K562 (cell line): ENCODE results near the gene PACSIN1. TPM values are rescaled to one million over a fixed set of nuclear protein-coding genes. Genes with fewer than 3 reads are reported as not detected.
A peak's percentile ranks its signal among the peaks of the same experiment; 100 is the strongest.

Experiments
- BHLHE40 ChIP-seq: IDR thresholded peaks from 2 replicates; pipeline ENCODE4 v1.6.1; 2011; ENCODE audit warnings: low read length, improper control_type of control experiment
- CBX3 ChIP-seq, 2 experiments: IDR thresholded peaks; 1 replicate in 1 of 2; 2 replicates in 1 of 2; pipeline ENCODE4 v1.6.1; 2012; ENCODE audit warnings: inconsistent platforms in 2 of 2, low read length in 2 of 2, borderline replicate concordance in 1 of 2, control low read depth in 1 of 2
- CHD1 ChIP-seq: fragments of 200-600 bp; sonication (generic); IDR thresholded peaks from one replicate; pipeline ENCODE4 v1.6.1; 2012; ENCODE audit warnings: mild to moderate bottlenecking, moderate library complexity, low read length, inconsistent platforms
- CREM ChIP-seq: IDR thresholded peaks from 2 replicates; pipeline ENCODE4 v1.6.1; 2014; ENCODE audit warnings: antibody characterized with exemption, low read depth
- DNMT1 ChIP-seq: fragments of 450-650 bp; IDR thresholded peaks from 2 replicates; pipeline ENCODE4 v1.6.1; 2016; ENCODE audit warnings: antibody characterized with exemption, mild to moderate bottlenecking
- HSF4 ChIP-seq: fragments of 250-450 bp; sonication (Bioruptor Pico); IDR thresholded peaks from 2 replicates; pipeline ENCODE4 v2.1.2; 2022; ENCODE audit warnings: mild to moderate bottlenecking, moderate library complexity, borderline replicate concordance
- MBD2 ChIP-seq: sonication (generic); IDR thresholded peaks from 2 replicates; pipeline ENCODE4 v1.6.1; 2016; ENCODE audit warnings: low read depth, borderline replicate concordance
- RUNX1 ChIP-seq: sonication (generic); IDR thresholded peaks from 2 replicates; pipeline ENCODE4 v1.6.1; 2016; ENCODE audit warnings: antibody characterized with exemption, low read depth
- SAP30 ChIP-seq: fragments of 200-600 bp; sonication (generic); IDR thresholded peaks from 2 replicates; pipeline ENCODE4 v1.6.1; 2012; ENCODE audit warnings: borderline replicate concordance, low read depth, mild to moderate bottlenecking, moderate library complexity, low read length, control low read depth, inconsistent platforms; ENCODE audit not compliant: insufficient read depth, poor library complexity, severe bottlenecking
- TRIM24 ChIP-seq, 2 experiments: fragments of 450-650 bp; IDR thresholded peaks; 2 replicates each; pipeline ENCODE4 v1.6.1; 2016
- ZNF24 ChIP-seq: fragments of 450-650 bp; IDR thresholded peaks from 2 replicates; pipeline ENCODE4 v1.6.1; 2016
- polyA plus RNA-seq, 8 experiments: library from polyadenylated mRNA; depleted of rRNA in 4 of 8; stranded (reverse) in 5 of 8; unstranded in 3 of 8; fragments of >200 nt; fragmentation: Nextera tagmentation in 2 of 8; fragmentation: Illumina TruSeq in 1 of 8; extraction: Ambion mirVana in 2 of 8; extraction: Trizol in 1 of 8; gene quantifications; 2 replicates each; pipeline versions ENCODE4 v1.2.1 to v1.2.3, GENCODE V29; 2011 to 2014; ENCODE audit warnings: inconsistent platforms in 1 of 8, missing spikeins in 1 of 8
- total RNA-seq, 7 experiments: library from RNA; depleted of rRNA in 6 of 7; stranded (reverse); fragments of >200 nt in 6 of 7; fragmentation: Illumina TruSeq in 2 of 7; extraction: Trizol in 2 of 7; gene quantifications; 2 replicates each; pipeline versions ENCODE4 v1.2.1 to v1.2.3, GENCODE V29; 2011 to 2021; ENCODE audit warnings: low replicate concordance in 1 of 7
- TF ChIP-seq, protein P1 (sequence below): fragments of 250-450 bp; sonication (Bioruptor Pico); IDR thresholded peaks from 2 replicates; pipeline ENCODE4 v1.4.0; 2020
- TF ChIP-seq, protein P2 (sequence below): fragments of 250-450 bp; sonication (Bioruptor Pico); IDR thresholded peaks from 2 replicates; pipeline ENCODE4 v1.8.0; 2022; ENCODE audit warnings: inconsistent platforms
- TF ChIP-seq, protein P3 (sequence below): sonication (generic); formaldehyde crosslinking; IDR thresholded peaks from 2 replicates; pipeline ENCODE4 v1.8.0; 2022; ENCODE audit warnings: missing genetic modification reagents, mild to moderate bottlenecking, moderate library complexity, borderline replicate concordance

The PACSIN1 gene
- total and polyA plus RNA-seq, 9 of the 15 experiments (the other 6 are each of a cell fraction or from before 2014, with no cell fraction given) = 0.01 to 1.7 (median 0.45) TPM

DNA sequence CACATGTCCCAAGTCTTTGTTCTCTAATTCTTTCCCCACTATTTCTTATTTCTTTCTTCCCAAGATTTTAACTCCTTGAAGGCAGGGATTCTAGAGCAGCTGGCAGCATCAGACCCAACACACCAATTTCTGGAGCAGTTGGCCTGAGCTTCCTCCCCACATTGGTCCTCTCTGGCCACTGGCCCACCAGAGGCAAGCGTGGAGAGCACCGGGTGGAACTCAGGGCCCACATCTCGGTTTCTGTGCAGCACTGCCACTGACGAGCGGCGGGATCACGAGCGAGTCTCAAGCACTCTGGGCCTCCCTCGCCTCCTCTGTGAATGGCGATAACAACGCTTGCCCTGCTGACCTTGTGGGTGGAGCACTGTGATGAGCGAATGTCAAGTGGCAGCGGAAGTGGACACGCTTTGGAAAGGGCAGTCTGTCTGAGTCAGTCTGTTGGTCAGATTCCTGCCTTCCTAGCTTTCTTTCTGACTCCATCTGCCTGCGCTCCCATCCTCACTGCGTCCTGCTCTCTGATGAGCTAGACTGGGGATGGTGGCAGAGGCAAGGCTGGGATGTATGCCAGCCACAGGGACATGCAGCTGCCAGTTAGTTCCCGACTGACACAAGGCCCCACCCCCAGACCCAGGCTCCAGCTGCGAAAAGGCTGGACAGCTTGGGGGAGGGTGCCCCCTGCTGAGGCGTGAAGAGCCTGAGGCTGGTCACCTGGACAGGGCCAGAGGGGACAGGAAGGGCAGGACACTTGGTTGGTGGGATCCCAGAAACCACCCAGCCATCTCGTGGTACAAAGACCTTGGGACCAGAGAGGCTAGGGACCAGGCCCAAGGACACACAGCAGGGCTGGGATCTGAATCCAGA is 94.7 kb downstream of the PACSIN1 start (continued):
- TF ChIP-seq, protein P1, sequence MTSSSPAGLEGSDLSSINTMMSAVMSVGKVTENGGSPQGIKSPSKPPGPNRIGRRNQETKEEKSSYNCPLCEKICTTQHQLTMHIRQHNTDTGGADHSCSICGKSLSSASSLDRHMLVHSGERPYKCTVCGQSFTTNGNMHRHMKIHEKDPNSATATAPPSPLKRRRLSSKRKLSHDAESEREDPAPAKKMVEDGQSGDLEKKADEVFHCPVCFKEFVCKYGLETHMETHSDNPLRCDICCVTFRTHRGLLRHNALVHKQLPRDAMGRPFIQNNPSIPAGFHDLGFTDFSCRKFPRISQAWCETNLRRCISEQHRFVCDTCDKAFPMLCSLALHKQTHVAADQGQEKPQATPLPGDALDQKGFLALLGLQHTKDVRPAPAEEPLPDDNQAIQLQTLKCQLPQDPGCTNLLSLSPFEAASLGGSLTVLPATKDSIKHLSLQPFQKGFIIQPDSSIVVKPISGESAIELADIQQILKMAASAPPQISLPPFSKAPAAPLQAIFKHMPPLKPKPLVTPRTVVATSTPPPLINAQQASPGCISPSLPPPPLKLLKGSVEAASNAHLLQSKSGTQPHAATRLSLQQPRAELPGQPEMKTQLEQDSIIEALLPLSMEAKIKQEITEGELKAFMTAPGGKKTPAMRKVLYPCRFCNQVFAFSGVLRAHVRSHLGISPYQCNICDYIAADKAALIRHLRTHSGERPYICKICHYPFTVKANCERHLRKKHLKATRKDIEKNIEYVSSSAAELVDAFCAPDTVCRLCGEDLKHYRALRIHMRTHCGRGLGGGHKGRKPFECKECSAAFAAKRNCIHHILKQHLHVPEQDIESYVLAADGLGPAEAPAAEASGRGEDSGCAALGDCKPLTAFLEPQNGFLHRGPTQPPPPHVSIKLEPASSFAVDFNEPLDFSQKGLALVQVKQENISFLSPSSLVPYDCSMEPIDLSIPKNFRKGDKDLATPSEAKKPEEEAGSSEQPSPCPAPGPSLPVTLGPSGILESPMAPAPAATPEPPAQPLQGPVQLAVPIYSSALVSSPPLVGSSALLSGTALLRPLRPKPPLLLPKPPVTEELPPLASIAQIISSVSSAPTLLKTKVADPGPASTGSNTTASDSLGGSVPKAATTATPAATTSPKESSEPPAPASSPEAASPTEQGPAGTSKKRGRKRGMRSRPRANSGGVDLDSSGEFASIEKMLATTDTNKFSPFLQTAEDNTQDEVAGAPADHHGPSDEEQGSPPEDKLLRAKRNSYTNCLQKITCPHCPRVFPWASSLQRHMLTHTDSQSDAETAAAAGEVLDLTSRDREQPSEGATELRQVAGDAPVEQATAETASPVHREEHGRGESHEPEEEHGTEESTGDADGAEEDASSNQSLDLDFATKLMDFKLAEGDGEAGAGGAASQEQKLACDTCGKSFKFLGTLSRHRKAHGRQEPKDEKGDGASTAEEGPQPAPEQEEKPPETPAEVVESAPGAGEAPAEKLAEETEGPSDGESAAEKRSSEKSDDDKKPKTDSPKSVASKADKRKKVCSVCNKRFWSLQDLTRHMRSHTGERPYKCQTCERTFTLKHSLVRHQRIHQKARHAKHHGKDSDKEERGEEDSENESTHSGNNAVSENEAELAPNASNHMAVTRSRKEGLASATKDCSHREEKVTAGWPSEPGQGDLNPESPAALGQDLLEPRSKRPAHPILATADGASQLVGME (CRISPR knock-in tag) = no peak
- peak in 1 of 2 experiments; percentile 49; a peak in 2 of 3 replicates for TF ChIP-seq CBX3 (IDR thresholded peaks at IDR 0.05; ENCODE audit: borderline replicate concordance in 1 of 2, low read length in 2 of 2)
- peak; percentile 92 for TF ChIP-seq CREM
- no peak for TF ChIP-seq DNMT1
- peak; percentile 24; the same call in 1 of the 2 replicates for TF ChIP-seq ZNF24
- no peak for TF ChIP-seq CHD1
- TF ChIP-seq RUNX1 = peak; percentile 88
- 0 out of 2 replicates have a peak, but pooled peaks have one; percentile 20 for TF ChIP-seq HSF4 (CRISPR knock-in tag)
- TF ChIP-seq BHLHE40 = peak; percentile 97
- peak; percentile 62 to 78 for TF ChIP-seq TRIM24 (IDR thresholded peaks at IDR 0.05)
- TF ChIP-seq, protein P2, sequence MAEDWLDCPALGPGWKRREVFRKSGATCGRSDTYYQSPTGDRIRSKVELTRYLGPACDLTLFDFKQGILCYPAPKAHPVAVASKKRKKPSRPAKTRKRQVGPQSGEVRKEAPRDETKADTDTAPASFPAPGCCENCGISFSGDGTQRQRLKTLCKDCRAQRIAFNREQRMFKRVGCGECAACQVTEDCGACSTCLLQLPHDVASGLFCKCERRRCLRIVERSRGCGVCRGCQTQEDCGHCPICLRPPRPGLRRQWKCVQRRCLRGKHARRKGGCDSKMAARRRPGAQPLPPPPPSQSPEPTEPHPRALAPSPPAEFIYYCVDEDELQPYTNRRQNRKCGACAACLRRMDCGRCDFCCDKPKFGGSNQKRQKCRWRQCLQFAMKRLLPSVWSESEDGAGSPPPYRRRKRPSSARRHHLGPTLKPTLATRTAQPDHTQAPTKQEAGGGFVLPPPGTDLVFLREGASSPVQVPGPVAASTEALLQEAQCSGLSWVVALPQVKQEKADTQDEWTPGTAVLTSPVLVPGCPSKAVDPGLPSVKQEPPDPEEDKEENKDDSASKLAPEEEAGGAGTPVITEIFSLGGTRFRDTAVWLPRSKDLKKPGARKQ (CRISPR knock-in tag) = no peak
- TF ChIP-seq SAP30 = peak; percentile 59
- peak; percentile 84 for TF ChIP-seq MBD2
- TF ChIP-seq, protein P3, sequence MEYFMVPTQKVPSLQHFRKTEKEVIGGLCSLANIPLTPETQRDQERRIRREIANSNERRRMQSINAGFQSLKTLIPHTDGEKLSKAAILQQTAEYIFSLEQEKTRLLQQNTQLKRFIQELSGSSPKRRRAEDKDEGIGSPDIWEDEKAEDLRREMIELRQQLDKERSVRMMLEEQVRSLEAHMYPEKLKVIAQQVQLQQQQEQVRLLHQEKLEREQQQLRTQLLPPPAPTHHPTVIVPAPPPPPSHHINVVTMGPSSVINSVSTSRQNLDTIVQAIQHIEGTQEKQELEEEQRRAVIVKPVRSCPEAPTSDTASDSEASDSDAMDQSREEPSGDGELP (CRISPR knock-in tag) = peak; percentile 96; the same call in 1 of the 2 replicates
